NOMO-1 treated with dmso at 0.1 percent for 144 hours (cell line): ENCODE results near the gene NME3.

ENCODE experiments used
- DNase-seq: peaks from one replicate; lab custom pipeline; 2025; ENCODE audit not compliant: unreplicated experiment; lab: John Stamatoyannopoulos, UW

NME3 gene

DNA sequence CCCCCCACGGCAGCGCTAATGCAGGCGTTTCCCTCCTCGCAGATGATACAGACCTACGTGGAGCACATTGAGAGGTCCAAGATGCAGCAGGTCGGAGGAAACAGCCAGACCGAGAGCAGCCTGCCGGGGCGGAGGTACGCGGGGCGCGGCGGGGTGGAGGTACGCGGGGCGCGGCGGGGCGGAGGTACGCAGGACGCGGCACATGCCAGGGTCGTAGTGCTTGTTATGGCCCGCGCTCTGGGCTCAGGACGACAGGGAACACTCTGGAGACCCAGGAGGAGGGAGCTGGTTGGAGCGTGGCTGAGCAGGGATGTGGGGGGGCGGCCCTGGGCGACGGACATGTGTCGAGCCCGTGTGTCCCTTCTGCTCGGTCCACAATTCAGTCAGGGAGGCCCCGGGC lies 41.9 kb downstream of the NME3 start:
- no peak for DNase-seq

DNA sequence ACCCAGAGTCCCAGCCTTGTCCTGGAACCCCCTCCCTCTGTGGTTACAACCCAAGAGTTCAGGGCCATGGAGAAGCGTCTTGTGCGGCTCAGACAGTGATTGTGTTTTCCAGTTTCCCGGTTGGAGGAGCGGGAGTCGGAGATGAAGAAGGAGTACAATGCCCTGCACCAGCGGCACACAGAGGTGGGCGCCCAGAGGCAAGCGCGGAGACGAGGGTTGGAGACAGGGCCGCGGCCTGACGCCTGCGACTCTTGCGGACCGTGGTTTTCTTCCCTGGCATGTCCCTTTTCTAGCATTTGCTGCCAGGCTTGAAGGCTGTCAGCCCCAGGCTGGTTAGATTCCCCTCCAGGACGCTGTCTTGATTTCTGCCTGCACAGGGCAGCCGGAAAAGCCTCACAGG lies 42.3 kb downstream of the NME3 start:
- DNase-seq: no peak

DNA sequence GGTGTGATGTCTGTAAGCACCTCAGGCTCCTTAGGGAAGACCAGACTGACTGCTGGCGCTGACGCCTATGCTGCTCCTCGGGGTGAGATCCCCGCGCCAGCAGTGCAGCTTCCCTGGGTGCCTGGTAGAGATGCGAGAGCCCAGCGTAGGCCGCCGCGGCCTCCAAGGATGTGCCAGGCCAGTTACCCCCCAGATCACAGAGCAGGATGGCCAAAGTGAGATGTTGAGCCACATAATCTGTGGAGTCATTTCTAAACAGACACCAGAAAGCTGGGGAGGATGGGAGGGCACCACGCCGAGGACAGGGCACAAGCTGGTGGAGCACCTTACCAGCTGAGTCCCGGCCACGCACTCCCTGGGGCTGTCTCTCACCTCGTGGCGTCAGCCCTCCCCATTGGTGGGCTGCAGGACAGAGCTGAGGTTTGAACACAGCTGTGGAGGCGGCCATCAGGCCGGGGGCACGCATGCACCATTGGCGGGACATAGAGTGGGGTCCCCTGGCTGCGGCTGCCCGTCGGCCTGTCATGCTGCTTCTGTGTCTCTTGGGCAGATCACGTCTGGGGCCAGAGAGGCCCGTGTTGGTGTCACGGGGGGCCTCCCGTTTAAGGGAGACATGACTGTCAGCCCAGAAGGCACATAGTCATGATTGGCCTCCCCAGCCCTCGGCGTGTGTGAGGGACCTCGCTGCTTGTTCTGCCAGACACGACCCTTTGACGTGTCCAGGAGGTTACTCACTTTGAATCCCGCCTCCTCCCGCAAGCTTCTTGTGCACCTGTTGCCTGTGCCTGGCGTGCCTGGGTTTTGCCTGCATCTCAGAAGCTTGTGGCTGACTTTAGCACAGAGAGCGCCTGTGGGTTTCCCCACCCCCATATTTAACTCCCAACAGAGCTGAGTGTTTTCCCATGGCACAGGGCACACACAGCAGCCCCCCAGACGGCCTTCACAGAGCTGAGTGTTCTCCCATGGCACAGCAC lies 43.4 kb downstream of the NME3 start:
- DNase-seq: no peak

DNA sequence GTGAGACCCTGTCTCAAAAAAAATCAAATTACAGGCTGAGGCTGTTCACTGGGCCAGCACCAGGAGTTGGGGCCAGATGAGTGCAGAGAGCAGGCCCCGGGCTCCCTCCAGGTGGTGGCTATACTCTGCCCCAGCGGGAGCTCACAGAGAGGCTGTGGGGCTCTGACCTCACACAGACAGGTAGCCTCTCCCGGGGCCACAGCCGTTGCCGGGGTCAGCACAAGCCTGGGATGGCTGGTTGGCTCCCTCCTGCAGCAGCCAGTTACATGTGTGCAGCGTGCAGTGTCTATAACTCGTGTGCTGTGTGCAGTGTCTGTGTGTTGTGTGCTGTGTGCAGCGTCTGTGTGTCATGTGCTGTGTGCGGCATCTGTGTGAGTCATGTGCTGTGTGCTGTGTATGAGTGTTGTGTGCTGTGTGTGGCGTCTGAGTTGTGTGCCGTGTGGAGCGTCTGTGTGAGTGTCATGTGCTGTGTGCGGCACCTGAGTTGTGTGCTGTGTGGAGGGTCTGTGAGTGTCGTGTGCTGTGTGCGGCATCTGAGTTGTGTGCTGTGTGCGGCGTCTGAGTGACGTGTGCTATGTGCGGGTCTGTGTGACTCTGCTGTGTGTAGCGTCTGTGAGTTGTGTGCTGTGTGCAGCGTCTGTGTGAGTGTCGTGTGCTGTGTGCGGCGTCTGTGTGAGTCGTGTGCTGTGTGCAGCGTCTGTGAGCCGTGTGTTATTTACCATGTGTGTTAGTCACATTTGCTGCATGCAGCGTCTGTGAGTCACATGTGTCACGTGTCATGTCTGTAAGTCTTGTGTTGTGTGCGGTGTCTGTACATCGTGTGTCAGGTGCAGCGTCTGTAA lies 44.5 kb downstream of the NME3 start:
- no peak for DNase-seq

DNA sequence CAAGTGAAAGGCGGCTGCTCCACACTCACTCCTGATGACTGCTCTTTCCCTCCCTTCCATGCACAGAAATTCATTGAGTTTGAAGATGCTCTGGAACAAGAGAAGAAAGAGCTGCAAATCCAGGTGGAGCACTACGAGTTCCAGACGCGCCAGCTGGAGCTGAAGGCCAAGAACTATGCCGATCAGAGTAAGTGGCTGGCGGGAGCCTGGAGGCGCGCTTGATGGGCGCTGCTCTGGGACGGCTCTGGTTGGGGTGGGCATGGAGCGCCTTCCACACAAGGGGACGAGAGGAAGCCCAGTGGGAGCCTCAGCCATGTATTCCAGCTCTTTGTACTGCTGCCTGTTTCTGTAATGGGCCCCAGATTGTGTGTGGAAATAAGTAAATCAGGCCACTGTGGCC lies 46.9 kb downstream of the NME3 start:
- DNase-seq: no peak

DNA sequence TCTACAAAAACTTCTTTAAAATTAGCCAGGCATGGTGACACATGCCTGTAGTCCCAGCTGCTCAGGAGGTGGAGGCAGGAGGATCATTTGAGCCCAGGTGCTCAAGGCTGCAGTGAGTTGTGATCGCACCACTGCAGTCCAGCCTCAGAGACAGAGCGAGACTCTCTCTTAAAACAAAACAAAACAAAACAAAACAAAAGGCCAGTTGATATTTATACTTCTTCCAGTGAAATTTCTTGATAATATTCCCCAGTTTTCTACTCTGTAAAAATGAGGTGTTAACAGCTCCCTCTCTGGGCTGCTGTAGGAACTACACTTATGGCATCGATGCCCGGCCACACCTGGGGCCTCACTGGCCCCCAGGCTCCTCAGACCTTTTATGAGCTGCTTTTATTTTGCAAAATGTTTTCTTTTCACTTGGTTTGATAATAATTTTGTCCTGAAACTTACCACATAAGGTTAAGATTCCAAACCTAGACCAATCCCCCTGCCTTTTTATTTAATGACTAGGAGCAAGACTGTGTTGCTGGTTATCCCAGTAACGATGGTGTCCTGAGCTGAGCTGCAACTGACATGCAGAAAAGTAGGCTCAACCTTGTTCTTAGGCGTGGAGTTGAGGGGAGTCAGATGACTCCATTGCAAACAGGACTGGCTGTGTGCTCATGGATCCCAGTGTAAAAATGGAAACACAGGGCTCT lies 47.7 kb downstream of the NME3 start:
- peak; percentile 3 for DNase-seq

DNA sequence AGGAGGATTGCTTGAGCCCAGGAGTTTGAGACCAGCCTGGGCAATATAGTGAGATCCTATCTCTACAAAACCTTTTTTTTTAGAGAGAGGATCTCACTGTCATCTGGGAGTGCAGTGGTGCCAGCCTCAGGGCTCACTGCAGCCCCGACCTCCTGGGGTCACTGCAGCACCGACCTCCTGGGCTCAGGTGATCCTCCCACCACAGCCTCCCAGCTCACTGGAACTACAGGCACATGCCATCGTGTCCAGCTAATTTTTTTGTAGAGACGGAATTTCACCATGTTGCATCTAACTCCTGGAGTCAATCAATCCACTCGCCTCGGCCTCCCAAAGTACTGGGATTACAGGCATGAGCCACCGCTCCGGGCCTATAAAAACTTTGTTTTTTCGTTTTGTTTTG lies 50.0 kb downstream of the NME3 start:
- DNase-seq: no peak
